ENCODE data around the gene AMDHD2. TPM values are rescaled to one million over a fixed set of nuclear protein-coding genes. Genes with fewer than 3 reads are reported as not detected.

Gene AMDHD2
- total and polyA plus RNA-seq, 2 of the 13 experiments (the other 11 are each of a cell fraction or from before 2014, with no cell fraction given): 33.5 to 39.1 TPM

DNA sequence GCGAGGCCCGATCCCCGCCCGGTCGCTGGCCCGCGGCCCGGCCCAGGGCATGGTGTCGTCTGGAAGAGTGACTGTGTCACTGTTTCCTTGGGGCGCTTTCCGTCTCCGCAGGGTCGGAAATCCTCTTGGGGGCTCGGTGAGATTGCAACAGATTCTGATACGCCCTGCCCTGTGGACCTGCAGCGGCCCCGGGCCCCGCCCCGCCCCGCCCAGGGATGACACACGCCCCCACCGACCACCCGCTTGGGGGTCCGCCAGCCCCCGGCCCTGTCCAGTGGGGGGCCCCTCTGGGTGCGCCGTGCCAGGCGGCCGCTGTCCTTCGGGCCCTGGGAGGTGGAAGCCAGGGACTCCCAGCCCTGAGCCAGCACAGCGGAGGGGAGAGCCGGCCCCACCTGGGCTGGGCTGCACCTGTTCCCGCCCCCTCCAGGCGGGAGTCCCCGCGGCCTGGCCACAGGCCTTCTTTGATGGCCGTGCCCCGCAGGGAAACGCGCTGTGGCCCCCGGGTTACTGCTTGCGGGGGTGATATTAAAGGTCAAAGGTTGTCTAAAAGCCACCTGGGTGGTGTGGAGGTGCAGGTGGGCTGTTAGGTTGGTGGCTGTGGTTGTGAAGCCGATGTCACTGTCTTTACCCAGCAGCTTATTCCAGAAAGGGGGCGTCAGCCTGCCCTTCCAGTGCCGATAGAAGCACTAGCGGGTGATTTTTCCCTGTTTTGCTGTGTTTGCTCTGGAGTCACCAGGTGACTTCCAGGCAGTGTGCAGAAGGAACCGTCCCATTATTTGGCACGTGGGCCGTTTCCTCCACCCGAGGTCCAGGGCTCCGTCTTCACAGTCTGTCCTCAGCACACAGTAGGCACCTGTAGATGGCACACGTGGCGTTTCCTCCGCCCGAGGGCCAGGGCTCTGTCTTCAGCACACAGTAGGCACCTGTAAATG lies 44.5 kb upstream of the AMDHD2 start (continued):
- TF ChIP-seq TBP (CRISPR knock-in tag; IDR thresholded peaks at IDR 0.05) (0 out of 2 replicates have a peak, but pooled peaks have one; percentile 21), NONO (IDR thresholded peaks at IDR 0.05) (no peak), NONO (CRISPR knock-in tag; conservative IDR thresholded peaks at IDR 0.05) (peak; percentile 40; the same call in 1 of the 2 replicates), HNRNPL (IDR thresholded peaks at IDR 0.05; ENCODE audit: low read depth, low read length) (0 out of 2 replicates have a peak, but pooled peaks have one; percentile 27), RXRA (CRISPR knock-in tag; IDR thresholded peaks at IDR 0.05) (peak; percentile 39; the same call in 1 of the 2 replicates), SPEN (CRISPR knock-in tag; IDR thresholded peaks at IDR 0.05; ENCODE audit: low read depth) (peak; percentile 24; the same call in 1 of the 2 replicates)
- TF ChIP-seq, protein P1, sequence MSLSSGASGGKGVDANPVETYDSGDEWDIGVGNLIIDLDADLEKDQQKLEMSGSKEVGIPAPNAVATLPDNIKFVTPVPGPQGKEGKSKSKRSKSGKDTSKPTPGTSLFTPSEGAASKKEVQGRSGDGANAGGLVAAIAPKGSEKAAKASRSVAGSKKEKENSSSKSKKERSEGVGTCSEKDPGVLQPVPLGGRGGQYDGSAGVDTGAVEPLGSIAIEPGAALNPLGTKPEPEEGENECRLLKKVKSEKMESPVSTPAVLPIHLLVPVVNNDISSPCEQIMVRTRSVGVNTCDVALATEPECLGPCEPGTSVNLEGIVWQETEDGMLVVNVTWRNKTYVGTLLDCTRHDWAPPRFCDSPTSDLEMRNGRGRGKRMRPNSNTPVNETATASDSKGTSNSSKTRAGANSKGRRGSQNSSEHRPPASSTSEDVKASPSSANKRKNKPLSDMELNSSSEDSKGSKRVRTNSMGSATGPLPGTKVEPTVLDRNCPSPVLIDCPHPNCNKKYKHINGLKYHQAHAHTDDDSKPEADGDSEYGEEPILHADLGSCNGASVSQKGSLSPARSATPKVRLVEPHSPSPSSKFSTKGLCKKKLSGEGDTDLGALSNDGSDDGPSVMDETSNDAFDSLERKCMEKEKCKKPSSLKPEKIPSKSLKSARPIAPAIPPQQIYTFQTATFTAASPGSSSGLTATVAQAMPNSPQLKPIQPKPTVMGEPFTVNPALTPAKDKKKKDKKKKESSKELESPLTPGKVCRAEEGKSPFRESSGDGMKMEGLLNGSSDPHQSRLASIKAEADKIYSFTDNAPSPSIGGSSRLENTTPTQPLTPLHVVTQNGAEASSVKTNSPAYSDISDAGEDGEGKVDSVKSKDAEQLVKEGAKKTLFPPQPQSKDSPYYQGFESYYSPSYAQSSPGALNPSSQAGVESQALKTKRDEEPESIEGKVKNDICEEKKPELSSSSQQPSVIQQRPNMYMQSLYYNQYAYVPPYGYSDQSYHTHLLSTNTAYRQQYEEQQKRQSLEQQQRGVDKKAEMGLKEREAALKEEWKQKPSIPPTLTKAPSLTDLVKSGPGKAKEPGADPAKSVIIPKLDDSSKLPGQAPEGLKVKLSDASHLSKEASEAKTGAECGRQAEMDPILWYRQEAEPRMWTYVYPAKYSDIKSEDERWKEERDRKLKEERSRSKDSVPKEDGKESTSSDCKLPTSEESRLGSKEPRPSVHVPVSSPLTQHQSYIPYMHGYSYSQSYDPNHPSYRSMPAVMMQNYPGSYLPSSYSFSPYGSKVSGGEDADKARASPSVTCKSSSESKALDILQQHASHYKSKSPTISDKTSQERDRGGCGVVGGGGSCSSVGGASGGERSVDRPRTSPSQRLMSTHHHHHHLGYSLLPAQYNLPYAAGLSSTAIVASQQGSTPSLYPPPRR (CRISPR knock-in tag; IDR thresholded peaks at IDR 0.05; ENCODE audit: borderline replicate concordance): 0 out of 2 replicates have a peak, but pooled peaks have one; percentile 38
- TF ChIP-seq, protein P2, sequence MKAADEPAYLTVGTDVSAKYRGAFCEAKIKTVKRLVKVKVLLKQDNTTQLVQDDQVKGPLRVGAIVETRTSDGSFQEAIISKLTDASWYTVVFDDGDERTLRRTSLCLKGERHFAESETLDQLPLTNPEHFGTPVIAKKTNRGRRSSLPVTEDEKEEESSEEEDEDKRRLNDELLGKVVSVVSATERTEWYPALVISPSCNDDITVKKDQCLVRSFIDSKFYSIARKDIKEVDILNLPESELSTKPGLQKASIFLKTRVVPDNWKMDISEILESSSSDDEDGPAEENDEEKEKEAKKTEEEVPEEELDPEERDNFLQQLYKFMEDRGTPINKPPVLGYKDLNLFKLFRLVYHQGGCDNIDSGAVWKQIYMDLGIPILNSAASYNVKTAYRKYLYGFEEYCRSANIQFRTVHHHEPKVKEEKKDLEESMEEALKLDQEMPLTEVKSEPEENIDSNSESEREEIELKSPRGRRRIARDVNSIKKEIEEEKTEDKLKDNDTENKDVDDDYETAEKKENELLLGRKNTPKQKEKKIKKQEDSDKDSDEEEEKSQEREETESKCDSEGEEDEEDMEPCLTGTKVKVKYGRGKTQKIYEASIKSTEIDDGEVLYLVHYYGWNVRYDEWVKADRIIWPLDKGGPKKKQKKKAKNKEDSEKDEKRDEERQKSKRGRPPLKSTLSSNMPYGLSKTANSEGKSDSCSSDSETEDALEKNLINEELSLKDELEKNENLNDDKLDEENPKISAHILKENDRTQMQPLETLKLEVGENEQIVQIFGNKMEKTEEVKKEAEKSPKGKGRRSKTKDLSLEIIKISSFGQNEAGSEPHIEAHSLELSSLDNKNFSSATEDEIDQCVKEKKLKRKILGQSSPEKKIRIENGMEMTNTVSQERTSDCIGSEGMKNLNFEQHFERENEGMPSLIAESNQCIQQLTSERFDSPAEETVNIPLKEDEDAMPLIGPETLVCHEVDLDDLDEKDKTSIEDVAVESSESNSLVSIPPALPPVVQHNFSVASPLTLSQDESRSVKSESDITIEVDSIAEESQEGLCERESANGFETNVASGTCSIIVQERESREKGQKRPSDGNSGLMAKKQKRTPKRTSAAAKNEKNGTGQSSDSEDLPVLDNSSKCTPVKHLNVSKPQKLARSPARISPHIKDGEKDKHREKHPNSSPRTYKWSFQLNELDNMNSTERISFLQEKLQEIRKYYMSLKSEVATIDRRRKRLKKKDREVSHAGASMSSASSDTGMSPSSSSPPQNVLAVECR (CRISPR knock-in tag; IDR thresholded peaks at IDR 0.05; ENCODE audit: borderline replicate concordance): peak; percentile 63
